ENCODE data around the gene ST3GAL4.

Gene ST3GAL4

GRCh38 chr11:126456089-126456488 is 100.6 kb downstream of the ST3GAL4 start:
- no peak for DNase-seq

- DNase-seq, result no peak
Observed at GRCh38 chr11:126456783-126457542, 101.5 kb downstream of the ST3GAL4 start.

GRCh38 chr11:126457817-126458216 is 102.3 kb downstream of the ST3GAL4 start:
- DNase-seq, result no peak

GRCh38 chr11:126459691-126460281 is 104.3 kb downstream of the ST3GAL4 start:
- DNase-seq, result peak; percentile 71

- DNase-seq, result no peak
Observed at GRCh38 chr11:126460417-126461095, 105.1 kb downstream of the ST3GAL4 start.

GRCh38 chr11:126461096-126461440 is 105.6 kb downstream of the ST3GAL4 start:
- DNase-seq, result no peak

GRCh38 chr11:126461996-126462395 is 106.5 kb downstream of the ST3GAL4 start:
- DNase-seq, result no peak

- no peak for DNase-seq
Observed at GRCh38 chr11:126462422-126462821, 106.9 kb downstream of the ST3GAL4 start.

All from NCI-H345 (cell line).